Uterus (tissue), 4 donors: ENCODE measurements around the gene TMEM171. TPM values are rescaled to one million over a fixed set of nuclear protein-coding genes. Genes with fewer than 3 reads are reported as not detected.

Experiments used
- DNase-seq, 2 donors: peaks; one replicate each; pipeline ENCODE4 v3.0.0-alpha.2; 2019 to 2020
- H3K27ac ChIP-seq, 2 donors: fragments of 200-600 bp; sonication (generic); 1 replicate in 1 of 2; 2 replicates in 1 of 2; pipeline ENCODE4 v1.5.1; 2016 to 2018
- H3K27me3 ChIP-seq, 2 donors: fragments of 200-600 bp; sonication (generic); one replicate each; pipeline ENCODE4 v1.5.1; 2018 to 2019; ENCODE audit warnings: control low read depth in 1 of 2
- H3K36me3 ChIP-seq, 2 donors: fragments of 200-600 bp; sonication (generic); one replicate each; pipeline ENCODE4 v1.5.1; 2019; ENCODE audit warnings: control low read depth in 1 of 2
- H3K4me1 ChIP-seq, 2 donors: fragments of 200-600 bp; sonication (generic); one replicate each; pipeline ENCODE4 v1.5.1; 2018 to 2019; ENCODE audit warnings: control low read depth in 1 of 2
- H3K4me3 ChIP-seq, 2 donors: fragments of 200-600 bp; sonication (generic); 1 replicate in 1 of 2; 2 replicates in 1 of 2; pipeline ENCODE4 v1.5.1; 2018 to 2019; ENCODE audit warnings: mild to moderate bottlenecking in 1 of 2
- H3K9me3 ChIP-seq, 2 donors: fragments of 200-600 bp; sonication (generic); one replicate each; pipeline ENCODE4 v1.5.1; 2019; ENCODE audit warnings: control low read depth in 1 of 2
- CTCF ChIP-seq, 4 experiments: fragments of 200-600 bp in 2 of 4; fragments of 450-650 bp in 2 of 4; sonication (generic) in 2 of 4; IDR thresholded peaks; one replicate each; pipeline ENCODE4 v1.5.1; 2016 to 2019; ENCODE audit warnings: antibody characterized with exemption in 4 of 4, mild to moderate bottlenecking in 2 of 4, moderate library complexity in 1 of 4
- POLR2A ChIP-seq, 2 donors: fragments of 450-650 bp; IDR thresholded peaks; one replicate each; pipeline ENCODE4 v1.6.1; 2016; ENCODE audit warnings: antibody characterized with exemption in 2 of 2, mild to moderate bottlenecking in 1 of 2, moderate library complexity in 1 of 2
- intact Hi-C: fragments of 100-400 bp; cut with DNase I; formaldehyde crosslinking; loops from one replicate; pipeline ENCODE4 v1.15.1; 2023; ENCODE audit warnings: low total_unique reads
- total RNA-seq, 4 donors: library from RNA; depleted of rRNA in 3 of 4; stranded (reverse); fragments of >200 nt in 3 of 4; gene quantifications; one replicate each; pipeline versions ENCODE4 v1.1.0 to v1.2.4, GENCODE V29; 2014 to 2023
- donor health status: DM: yes; HTN: yes; CAD: no.

Gene TMEM171
- total RNA-seq, 4 donors from 2014 or later: not detected

DNA sequence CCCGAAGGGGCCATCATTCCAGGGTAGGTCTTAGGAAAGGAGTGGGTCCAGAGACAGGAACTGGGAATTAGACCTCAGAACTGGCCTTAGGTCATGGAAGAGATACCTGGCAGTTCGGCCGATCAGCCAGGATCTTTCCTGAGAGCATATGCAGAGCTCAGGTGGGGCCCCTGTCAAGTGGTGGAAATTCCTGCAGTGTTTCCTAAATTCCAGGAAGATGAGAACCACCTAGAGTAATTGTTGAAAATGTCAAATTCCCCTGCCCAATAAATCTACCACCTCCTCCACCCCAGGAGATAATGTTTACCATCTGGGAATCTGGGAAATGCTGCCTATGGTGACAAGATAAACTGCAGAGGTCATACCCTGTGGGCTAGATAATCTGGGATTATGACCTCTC is 14.6 kb downstream of the TMEM171 start:
- no peak for DNase-seq
- intact Hi-C loops: no loop called here
- H3K4me1 ChIP-seq: no peaks in the 10 kb centered on the region
- TF ChIP-seq CTCF (IDR thresholded peaks at IDR 0.05) (no peak), POLR2A (IDR thresholded peaks at IDR 0.05) (no peak)
- no peaks in the 10 kb centered on the region for H3K36me3 ChIP-seq
- H3K27me3 ChIP-seq: no peaks in the 10 kb centered on the region
- no peak overlapping the region for H3K4me3 ChIP-seq
- no peaks in the 10 kb centered on the region for H3K9me3 ChIP-seq
- no peak overlapping the region for H3K27ac ChIP-seq

GRCh38 chr5:73135429-73136054 is 15.2 kb downstream of the TMEM171 start:
- Histone ChIP-seq H3K9me3 (no peaks in the 10 kb centered on the region), H3K4me3 (no peak overlapping the region), H3K4me1 (no peaks in the 10 kb centered on the region), H3K27ac (no peak overlapping the region), H3K27me3 (no peaks in the 10 kb centered on the region), H3K36me3 (no peaks in the 10 kb centered on the region)
- intact Hi-C loops: no loop called here
- no peak for TF ChIP-seq POLR2A (IDR thresholded peaks at IDR 0.05)
- no peak for TF ChIP-seq CTCF (IDR thresholded peaks at IDR 0.05)
- no peak for DNase-seq

DNA sequence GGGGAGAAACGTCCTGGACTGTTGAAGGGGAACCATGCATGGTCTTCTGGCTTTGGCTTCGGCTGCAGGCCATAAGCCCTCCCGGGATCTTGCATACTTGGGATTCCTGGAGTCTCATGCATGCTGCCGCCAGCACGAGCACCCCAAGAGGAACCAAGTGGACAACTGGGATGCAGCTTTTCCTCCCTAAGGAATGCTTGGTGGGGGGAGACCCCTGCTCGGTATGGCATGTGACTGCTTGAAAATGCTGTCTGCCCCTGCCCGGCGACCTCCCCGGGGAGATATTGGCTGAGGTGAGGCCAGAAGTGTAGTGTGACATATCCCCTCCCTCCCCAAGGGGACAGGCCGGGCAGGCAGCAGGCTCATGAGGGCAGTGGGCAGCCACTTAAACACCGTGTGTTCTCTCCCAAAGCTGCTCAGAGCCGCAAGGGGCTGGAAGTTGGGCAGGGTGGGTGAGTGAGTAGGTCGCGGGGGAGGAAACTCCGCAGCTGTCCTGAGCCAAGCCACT is 15.7 kb downstream of the TMEM171 start:
- Histone ChIP-seq H3K27ac (no peak overlapping the region), H3K9me3 (no peaks in the 10 kb centered on the region), H3K4me3 (no peak overlapping the region), H3K4me1 (no peaks in the 10 kb centered on the region), H3K27me3 (no peaks in the 10 kb centered on the region), H3K36me3 (no peaks in the 10 kb centered on the region)
- intact Hi-C loops: no loop called here
- no peak for DNase-seq
- no peak for TF ChIP-seq POLR2A (IDR thresholded peaks at IDR 0.05)
- TF ChIP-seq CTCF (IDR thresholded peaks at IDR 0.05): no peak

DNA sequence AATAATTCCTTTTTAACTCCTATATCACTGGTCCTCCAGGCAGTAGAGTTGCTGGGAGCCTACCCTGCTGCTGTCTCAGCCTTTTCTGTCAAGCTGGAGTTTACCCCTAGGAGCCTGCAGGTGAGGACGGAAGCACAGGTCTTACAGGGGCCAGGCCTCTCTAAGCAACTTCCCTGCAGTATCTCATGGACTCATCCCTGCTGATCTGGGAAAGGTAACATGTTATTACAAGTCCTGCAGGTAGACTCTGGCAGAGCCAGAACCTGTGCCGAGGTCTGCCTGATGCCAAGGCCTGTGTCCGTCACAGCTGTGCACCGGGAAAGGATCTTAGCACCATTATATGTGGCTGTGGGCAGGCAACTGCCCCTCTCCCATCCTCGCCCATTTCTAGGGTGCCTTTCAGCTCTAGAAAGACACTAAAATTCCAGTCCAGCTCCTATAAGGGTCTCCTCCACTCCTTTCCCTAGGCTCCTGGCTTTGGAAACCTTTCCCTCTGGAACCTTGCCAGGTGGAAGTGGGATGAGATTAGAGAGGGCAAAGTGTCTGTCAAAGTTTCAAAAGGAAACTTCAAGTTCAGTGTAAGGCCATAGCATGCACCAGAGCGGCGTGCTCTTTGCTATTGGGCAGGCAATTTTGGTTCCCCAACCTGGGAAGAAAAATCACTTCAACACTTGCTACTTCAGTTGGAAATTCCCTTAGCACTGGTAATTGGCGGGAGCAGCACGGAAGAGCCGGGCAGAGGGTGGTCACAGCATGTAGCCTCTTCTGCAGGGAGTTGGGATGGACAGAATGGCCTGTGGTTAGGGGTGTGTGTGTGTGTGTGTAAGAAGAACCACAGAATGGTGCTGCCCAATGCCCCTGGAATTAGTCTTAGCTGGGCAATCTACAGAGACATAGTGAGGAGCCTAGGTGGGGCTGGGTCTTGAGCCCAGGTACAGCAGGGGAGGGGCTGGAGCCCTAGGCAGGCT is 17.5 kb downstream of the TMEM171 start:
- no peaks in the 10 kb centered on the region for H3K36me3 ChIP-seq
- H3K4me1 ChIP-seq: no peaks in the 10 kb centered on the region
- TF ChIP-seq CTCF (IDR thresholded peaks at IDR 0.05) (no peak), POLR2A (IDR thresholded peaks at IDR 0.05) (no peak)
- no peaks in the 10 kb centered on the region for H3K9me3 ChIP-seq
- no peak overlapping the region for H3K4me3 ChIP-seq
- intact Hi-C loops: no loop called here
- no peak for DNase-seq
- no peaks in the 10 kb centered on the region for H3K27me3 ChIP-seq
- H3K27ac ChIP-seq: no peak overlapping the region

DNA sequence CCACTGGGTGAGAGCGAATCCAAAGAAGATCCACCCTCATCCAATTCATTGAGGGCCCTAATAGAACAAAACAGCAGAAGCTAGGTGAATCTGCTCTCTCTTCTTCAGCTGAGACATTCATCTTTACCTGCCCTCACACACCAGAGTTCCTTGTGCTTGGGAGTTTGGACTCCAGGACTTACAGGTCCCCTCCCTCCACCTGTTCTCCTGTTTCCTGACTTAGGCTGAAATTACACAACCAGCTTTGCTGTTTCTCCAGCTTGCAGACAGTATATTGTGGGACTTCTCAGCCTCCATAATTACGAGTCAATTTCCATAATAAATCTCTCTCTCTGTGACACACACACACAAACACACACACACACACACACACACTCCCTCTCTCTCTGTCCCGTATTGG is 19.1 kb downstream of the TMEM171 start:
- Histone ChIP-seq H3K27ac (no peak overlapping the region), H3K4me3 (no peak overlapping the region), H3K9me3 (no peaks in the 10 kb centered on the region), H3K27me3 (no peaks in the 10 kb centered on the region), H3K36me3 (no peaks in the 10 kb centered on the region), H3K4me1 (no peaks in the 10 kb centered on the region)
- intact Hi-C loops: no loop called here
- TF ChIP-seq CTCF (IDR thresholded peaks at IDR 0.05): no peak
- no peak for TF ChIP-seq POLR2A (IDR thresholded peaks at IDR 0.05)
- DNase-seq: no peak
